ENCODE data around the gene SECISBP2.

The SECISBP2 gene

GRCh38 chr9:89395931-89396710 lies 77.8 kb downstream of the SECISBP2 start:
- no peak for DNase-seq (ENCODE audit: low read depth, low spot score)
- in situ Hi-C loops (cut with HindIII; ENCODE audit: low sequenced_read_pairs) = no loop called here
- no peak for TF ChIP-seq CTCF (IDR thresholded peaks at IDR 0.05; ENCODE audit: low read depth, low read length)
- H3K4me3 ChIP-seq (ENCODE audit: low read depth, low read length) = no peak overlapping the region

DNA sequence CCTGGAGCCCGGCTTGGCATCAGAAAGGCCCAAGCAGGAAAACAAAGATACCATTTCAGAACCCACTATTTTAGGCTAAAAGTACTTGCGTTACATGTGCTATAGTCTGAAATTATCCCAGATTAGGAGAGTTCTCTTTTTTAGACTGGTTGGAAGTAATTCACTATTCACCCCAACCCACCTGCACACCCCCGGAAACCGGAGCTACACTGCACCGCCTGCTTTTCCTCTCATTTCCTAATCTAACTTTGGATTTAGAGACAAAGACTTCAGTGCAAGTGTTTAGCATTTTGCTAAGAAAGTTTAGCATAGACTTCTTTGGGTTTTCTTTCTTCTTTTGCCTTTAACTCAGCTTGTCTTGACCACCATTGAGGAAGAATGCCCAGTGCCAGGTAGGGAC lies 79.2 kb downstream of the SECISBP2 start:
- no peak for DNase-seq (ENCODE audit: low read depth, low spot score)
- no peak for TF ChIP-seq CTCF (IDR thresholded peaks at IDR 0.05; ENCODE audit: low read depth, low read length)
- in situ Hi-C loops (cut with HindIII; ENCODE audit: low sequenced_read_pairs) = no loop called here

DNA sequence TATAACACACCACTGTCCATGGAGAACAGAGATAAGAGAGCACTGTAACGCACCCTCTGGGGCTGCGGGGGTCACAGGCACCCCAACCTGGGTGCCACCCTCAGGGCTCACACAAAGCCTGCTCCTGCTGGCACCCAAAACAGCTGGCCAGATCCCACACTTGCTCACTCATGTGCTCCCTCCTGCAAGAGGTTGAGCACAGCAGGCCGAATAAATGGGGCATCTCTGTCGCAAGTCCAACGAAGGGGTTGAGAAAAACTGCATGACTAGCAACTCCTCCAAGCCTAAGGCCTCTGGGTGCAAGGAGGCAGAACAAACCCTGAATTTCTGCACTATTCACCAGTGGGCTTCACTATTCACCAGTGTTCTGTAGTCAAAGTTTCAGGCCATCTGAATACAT lies 80.3 kb downstream of the SECISBP2 start:
- DNase-seq (ENCODE audit: low read depth, low spot score) = no peak
- in situ Hi-C loops (cut with HindIII; ENCODE audit: low sequenced_read_pairs) = no loop called here
- H3K4me3 ChIP-seq (ENCODE audit: low read depth, low read length) = no peak overlapping the region
- no peak for TF ChIP-seq CTCF (IDR thresholded peaks at IDR 0.05; ENCODE audit: low read depth, low read length)

More for the DNA sequence above, 79.2 kb downstream of the SECISBP2 start:
- H3K4me3 ChIP-seq (ENCODE audit: low read depth, low read length) = no peak overlapping the region

GRCh38 chr9:89400403-89401116 lies 82.3 kb downstream of the SECISBP2 start:
- DNase-seq (ENCODE audit: low read depth, low spot score) = no peak
- TF ChIP-seq CTCF (IDR thresholded peaks at IDR 0.05; ENCODE audit: low read depth, low read length) = no peak
- in situ Hi-C loops (cut with HindIII; ENCODE audit: low sequenced_read_pairs) = no loop called here
- H3K4me3 ChIP-seq (ENCODE audit: low read depth, low read length) = no peak overlapping the region

- DNase-seq (ENCODE audit: low read depth, low spot score) = no peak
- no peak overlapping the region for H3K4me3 ChIP-seq (ENCODE audit: low read depth, low read length)
- in situ Hi-C loops (cut with HindIII; ENCODE audit: low sequenced_read_pairs) = no loop called here
- no peak for TF ChIP-seq CTCF (IDR thresholded peaks at IDR 0.05; ENCODE audit: low read depth, low read length)
Measured at GRCh38 chr9:89402695-89403427, 84.6 kb downstream of the SECISBP2 start.

GRCh38 chr9:89404074-89404473 lies 85.8 kb downstream of the SECISBP2 start:
- in situ Hi-C loops (cut with HindIII; ENCODE audit: low sequenced_read_pairs) = no loop called here
- no peak overlapping the region for H3K4me3 ChIP-seq (ENCODE audit: low read depth, low read length)
- no peak for DNase-seq (ENCODE audit: low read depth, low spot score)
- TF ChIP-seq CTCF (IDR thresholded peaks at IDR 0.05; ENCODE audit: low read depth, low read length) = no peak
